ENCODE results near the gene BRWD1.

Gene BRWD1

GRCh38 chr21:39155578-39155977 is 157.9 kb downstream of the BRWD1 start:
- no peak for TF ChIP-seq POLR2A (IDR thresholded peaks at IDR 0.05; ENCODE audit: low read depth, low read length)
- TF ChIP-seq SPI1 (IDR thresholded peaks at IDR 0.05; ENCODE audit: low read depth, low read length): no peak
- TF ChIP-seq PAX5 (IDR thresholded peaks at IDR 0.05; ENCODE audit: insufficient read depth, low read length, severe bottlenecking): no peak
- TF ChIP-seq TAF1 (IDR thresholded peaks at IDR 0.05; ENCODE audit: low read depth, low read length): no peak
- no peak for TF ChIP-seq POLR2AphosphoS5 (IDR thresholded peaks at IDR 0.05; ENCODE audit: low read depth, low read length)
- no peak for TF ChIP-seq POU2F2 (IDR thresholded peaks at IDR 0.05; ENCODE audit: low read depth, low read length)
- FAIRE-seq (no peak), DNase-seq (ENCODE audit: insufficient read length, low spot score) (no peak)

GRCh38 chr21:39153842-39154241 is 159.6 kb downstream of the BRWD1 start:
- no peak for TF ChIP-seq POLR2A (IDR thresholded peaks at IDR 0.05; ENCODE audit: low read depth, low read length)
- TF ChIP-seq SPI1 (IDR thresholded peaks at IDR 0.05; ENCODE audit: low read depth, low read length): 0 out of 2 replicates have a peak, but pooled peaks have one; percentile 9
- no peak for TF ChIP-seq POLR2AphosphoS5 (IDR thresholded peaks at IDR 0.05; ENCODE audit: low read depth, low read length)
- TF ChIP-seq TAF1 (IDR thresholded peaks at IDR 0.05; ENCODE audit: low read depth, low read length): no peak
- TF ChIP-seq PAX5 (IDR thresholded peaks at IDR 0.05; ENCODE audit: insufficient read depth, low read length, severe bottlenecking): no peak
- DNase-seq (ENCODE audit: insufficient read length, low spot score): no peak
- FAIRE-seq: no peak

- DNase-seq (ENCODE audit: insufficient read length, low spot score): no peak
- FAIRE-seq: no peak
Measured at GRCh38 chr21:39153373-39153772, 160.1 kb downstream of the BRWD1 start.

GRCh38 chr21:39152271-39152670 is 161.2 kb downstream of the BRWD1 start:
- DNase-seq (ENCODE audit: insufficient read length, low spot score) (no peak), FAIRE-seq (no peak)
- TF ChIP-seq SPI1 (IDR thresholded peaks at IDR 0.05; ENCODE audit: low read depth, low read length) (no peak), PAX5 (IDR thresholded peaks at IDR 0.05; ENCODE audit: insufficient read depth, low read length, severe bottlenecking) (no peak), POLR2AphosphoS5 (IDR thresholded peaks at IDR 0.05; ENCODE audit: low read depth, low read length) (no peak), POU2F2 (IDR thresholded peaks at IDR 0.05; ENCODE audit: low read depth, low read length) (no peak), TAF1 (IDR thresholded peaks at IDR 0.05; ENCODE audit: low read depth, low read length) (no peak), POLR2A (IDR thresholded peaks at IDR 0.05; ENCODE audit: low read depth, low read length) (no peak)

More at GRCh38 chr21:39153373-39153772, 160.1 kb downstream of the BRWD1 start:
- TF ChIP-seq PAX5 (IDR thresholded peaks at IDR 0.05; ENCODE audit: insufficient read depth, low read length, severe bottlenecking) (no peak), POLR2AphosphoS5 (IDR thresholded peaks at IDR 0.05; ENCODE audit: low read depth, low read length) (no peak), SPI1 (IDR thresholded peaks at IDR 0.05; ENCODE audit: low read depth, low read length) (no peak), POLR2A (IDR thresholded peaks at IDR 0.05; ENCODE audit: low read depth, low read length) (no peak), POU2F2 (IDR thresholded peaks at IDR 0.05; ENCODE audit: low read depth, low read length) (no peak), TAF1 (IDR thresholded peaks at IDR 0.05; ENCODE audit: low read depth, low read length) (no peak)

GRCh38 chr21:39150877-39151276 is 162.6 kb downstream of the BRWD1 start:
- DNase-seq (ENCODE audit: insufficient read length, low spot score) (no peak), FAIRE-seq (no peak)
- TF ChIP-seq POLR2AphosphoS5 (IDR thresholded peaks at IDR 0.05; ENCODE audit: low read depth, low read length) (no peak), POLR2A (IDR thresholded peaks at IDR 0.05; ENCODE audit: low read depth, low read length) (no peak), SPI1 (IDR thresholded peaks at IDR 0.05; ENCODE audit: low read depth, low read length) (no peak), POU2F2 (IDR thresholded peaks at IDR 0.05; ENCODE audit: low read depth, low read length) (no peak), TAF1 (IDR thresholded peaks at IDR 0.05; ENCODE audit: low read depth, low read length) (no peak), PAX5 (IDR thresholded peaks at IDR 0.05; ENCODE audit: insufficient read depth, low read length, severe bottlenecking) (no peak)

GRCh38 chr21:39150316-39150715 is 163.1 kb downstream of the BRWD1 start:
- FAIRE-seq: no peak
- TF ChIP-seq PAX5 (IDR thresholded peaks at IDR 0.05; ENCODE audit: insufficient read depth, low read length, severe bottlenecking) (no peak), POU2F2 (IDR thresholded peaks at IDR 0.05; ENCODE audit: low read depth, low read length) (no peak), POLR2A (IDR thresholded peaks at IDR 0.05; ENCODE audit: low read depth, low read length) (no peak), SPI1 (IDR thresholded peaks at IDR 0.05; ENCODE audit: low read depth, low read length) (no peak), TAF1 (IDR thresholded peaks at IDR 0.05; ENCODE audit: low read depth, low read length) (no peak), POLR2AphosphoS5 (IDR thresholded peaks at IDR 0.05; ENCODE audit: low read depth, low read length) (no peak)

GRCh38 chr21:39149882-39150281 is 163.6 kb downstream of the BRWD1 start:
- no peak for FAIRE-seq
- TF ChIP-seq POU2F2 (IDR thresholded peaks at IDR 0.05; ENCODE audit: low read depth, low read length) (no peak), SPI1 (IDR thresholded peaks at IDR 0.05; ENCODE audit: low read depth, low read length) (no peak), POLR2A (IDR thresholded peaks at IDR 0.05; ENCODE audit: low read depth, low read length) (no peak), POLR2AphosphoS5 (IDR thresholded peaks at IDR 0.05; ENCODE audit: low read depth, low read length) (no peak), PAX5 (IDR thresholded peaks at IDR 0.05; ENCODE audit: insufficient read depth, low read length, severe bottlenecking) (no peak), TAF1 (IDR thresholded peaks at IDR 0.05; ENCODE audit: low read depth, low read length) (no peak)
- no peak for DNase-seq (ENCODE audit: insufficient read length, low spot score)

More at GRCh38 chr21:39150316-39150715, 163.1 kb downstream of the BRWD1 start:
- DNase-seq (ENCODE audit: insufficient read length, low spot score): no peak

GRCh38 chr21:39148975-39149374 is 164.5 kb downstream of the BRWD1 start:
- TF ChIP-seq POU2F2 (IDR thresholded peaks at IDR 0.05; ENCODE audit: low read depth, low read length) (no peak), POLR2AphosphoS5 (IDR thresholded peaks at IDR 0.05; ENCODE audit: low read depth, low read length) (no peak), SPI1 (IDR thresholded peaks at IDR 0.05; ENCODE audit: low read depth, low read length) (no peak), POLR2A (IDR thresholded peaks at IDR 0.05; ENCODE audit: low read depth, low read length) (no peak), PAX5 (IDR thresholded peaks at IDR 0.05; ENCODE audit: insufficient read depth, low read length, severe bottlenecking) (no peak), TAF1 (IDR thresholded peaks at IDR 0.05; ENCODE audit: low read depth, low read length) (no peak)
- DNase-seq (ENCODE audit: insufficient read length, low spot score) (no peak), FAIRE-seq (no peak)

- FAIRE-seq: no peak
- DNase-seq (ENCODE audit: insufficient read length, low spot score): no peak
- no peak for TF ChIP-seq POU2F2 (IDR thresholded peaks at IDR 0.05; ENCODE audit: low read depth, low read length)
- TF ChIP-seq SPI1 (IDR thresholded peaks at IDR 0.05; ENCODE audit: low read depth, low read length): no peak
- TF ChIP-seq POLR2AphosphoS5 (IDR thresholded peaks at IDR 0.05; ENCODE audit: low read depth, low read length): no peak
- no peak for TF ChIP-seq PAX5 (IDR thresholded peaks at IDR 0.05; ENCODE audit: insufficient read depth, low read length, severe bottlenecking)
- no peak for TF ChIP-seq POLR2A (IDR thresholded peaks at IDR 0.05; ENCODE audit: low read depth, low read length)
- TF ChIP-seq TAF1 (IDR thresholded peaks at IDR 0.05; ENCODE audit: low read depth, low read length): no peak
Measured at GRCh38 chr21:39144191-39144590, 169.2 kb downstream of the BRWD1 start.

GRCh38 chr21:39142972-39143371 is 170.5 kb downstream of the BRWD1 start:
- FAIRE-seq: no peak

More at GRCh38 chr21:39142972-39143371, 170.5 kb downstream of the BRWD1 start:
- TF ChIP-seq POLR2AphosphoS5 (IDR thresholded peaks at IDR 0.05; ENCODE audit: low read depth, low read length) (no peak), POU2F2 (IDR thresholded peaks at IDR 0.05; ENCODE audit: low read depth, low read length) (no peak), SPI1 (IDR thresholded peaks at IDR 0.05; ENCODE audit: low read depth, low read length) (no peak), PAX5 (IDR thresholded peaks at IDR 0.05; ENCODE audit: insufficient read depth, low read length, severe bottlenecking) (no peak), TAF1 (IDR thresholded peaks at IDR 0.05; ENCODE audit: low read depth, low read length) (no peak)
- DNase-seq (ENCODE audit: insufficient read length, low spot score): no peak
